ENCODE data around the gene POLR1F. TPM values are rescaled to one million over a fixed set of nuclear protein-coding genes. Genes with fewer than 3 reads are reported as not detected.
A peak's percentile ranks its signal among the peaks of the same experiment; 100 is the strongest.

Gene POLR1F
- total RNA-seq, 3 donors from 2014 or later (not counting 1 experiment from before 2014, with no cell fraction given), result 25.9 to 38.5 (median 31.3) TPM

DNA sequence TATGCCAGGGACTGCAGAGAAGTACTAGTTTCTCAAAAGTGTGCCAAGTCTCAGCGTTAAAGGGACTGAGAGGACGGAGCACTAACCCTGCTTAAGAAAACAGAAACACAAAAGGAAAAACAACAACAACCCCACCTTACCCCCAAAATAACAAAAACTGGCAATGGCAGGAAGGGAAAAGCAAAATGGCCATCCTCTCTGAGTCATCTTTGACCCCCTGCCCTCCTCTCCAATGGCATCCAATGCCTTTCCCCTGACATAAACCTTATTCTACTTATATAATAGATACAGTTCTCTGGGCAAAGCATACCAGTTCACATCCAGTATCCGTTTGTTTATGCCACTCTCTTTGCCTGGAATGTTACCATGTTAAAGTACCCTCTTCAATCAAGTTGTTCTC is 1.6 kb downstream of the POLR1F start:
- ATAC-seq, result no peak
- WGBS (ENCODE audit: insufficient coverage), result 84% methylated on average over 3 of the region's 3 CpGs
- Histone ChIP-seq H3K4me1 (ENCODE audit: control insufficient read depth, insufficient read depth, low read length) (peaks cover 15% of the 10 kb centered on the region), H3K27me3 (ENCODE audit: control insufficient read depth, insufficient read depth, low read length) (no peaks in the 10 kb centered on the region), H3K9me3 (ENCODE audit: control insufficient read depth, insufficient read depth, low read length) (no peaks in the 10 kb centered on the region), H3K27ac (ENCODE audit: low read length) (no peak overlapping the region), H3K36me3 (ENCODE audit: control insufficient read depth, insufficient read depth, low read length) (peaks cover under 1% of the 10 kb centered on the region), H3K4me3 (ENCODE audit: low read length) (no peak overlapping the region)
- peak overlapping the region; percentile 94 to 96 for H3K27ac Mint-ChIP-seq
- TF ChIP-seq, protein P1, sequence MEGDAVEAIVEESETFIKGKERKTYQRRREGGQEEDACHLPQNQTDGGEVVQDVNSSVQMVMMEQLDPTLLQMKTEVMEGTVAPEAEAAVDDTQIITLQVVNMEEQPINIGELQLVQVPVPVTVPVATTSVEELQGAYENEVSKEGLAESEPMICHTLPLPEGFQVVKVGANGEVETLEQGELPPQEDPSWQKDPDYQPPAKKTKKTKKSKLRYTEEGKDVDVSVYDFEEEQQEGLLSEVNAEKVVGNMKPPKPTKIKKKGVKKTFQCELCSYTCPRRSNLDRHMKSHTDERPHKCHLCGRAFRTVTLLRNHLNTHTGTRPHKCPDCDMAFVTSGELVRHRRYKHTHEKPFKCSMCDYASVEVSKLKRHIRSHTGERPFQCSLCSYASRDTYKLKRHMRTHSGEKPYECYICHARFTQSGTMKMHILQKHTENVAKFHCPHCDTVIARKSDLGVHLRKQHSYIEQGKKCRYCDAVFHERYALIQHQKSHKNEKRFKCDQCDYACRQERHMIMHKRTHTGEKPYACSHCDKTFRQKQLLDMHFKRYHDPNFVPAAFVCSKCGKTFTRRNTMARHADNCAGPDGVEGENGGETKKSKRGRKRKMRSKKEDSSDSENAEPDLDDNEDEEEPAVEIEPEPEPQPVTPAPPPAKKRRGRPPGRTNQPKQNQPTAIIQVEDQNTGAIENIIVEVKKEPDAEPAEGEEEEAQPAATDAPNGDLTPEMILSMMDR (IDR thresholded peaks at IDR 0.05), result no peak
- DNase-seq, result no peak
- no peaks in the 10 kb centered on the region for H3K9me3 Mint-ChIP-seq
- peak overlapping the region; percentile 95 for H3K4me3 Mint-ChIP-seq
- H3K4me1 Mint-ChIP-seq, result peaks cover 37 to 43% of the 10 kb centered on the region in 2 donors
- H3K36me3 Mint-ChIP-seq, result no peaks in the 10 kb centered on the region
- peaks cover 0 to 14% of the 10 kb centered on the region in 2 donors for H3K27me3 Mint-ChIP-seq (ENCODE audit: low read depth in 2 of 2)
- intact Hi-C loops (cut with micrococcal nuclease), result no loop called here

DNA sequence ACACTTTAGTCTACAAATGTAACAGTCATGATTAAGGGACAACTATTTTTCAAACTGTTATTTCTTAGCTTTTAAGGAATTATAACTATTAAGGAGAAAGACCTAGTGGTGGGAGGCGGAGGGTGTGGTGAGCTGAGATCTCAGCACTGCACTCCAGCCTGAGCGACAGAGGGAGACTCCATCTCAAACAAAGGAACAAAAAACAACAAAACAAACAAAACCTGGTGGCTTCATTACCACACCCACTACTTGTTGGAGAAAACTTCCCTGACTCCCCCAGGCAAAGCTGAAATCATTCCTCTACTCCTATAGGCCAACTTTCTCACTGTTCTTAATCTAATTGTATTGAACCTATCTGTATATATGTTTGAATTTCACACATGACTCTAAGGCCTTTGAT is 3.2 kb downstream of the POLR1F start:
- Mint-ChIP-seq H3K27me3 (ENCODE audit: low read depth in 2 of 2) (peaks cover 0 to 6% of the 10 kb centered on the region in 2 donors), H3K36me3 (no peaks in the 10 kb centered on the region), H3K4me1 (peaks cover 37 to 43% of the 10 kb centered on the region in 2 donors), H3K27ac (peak overlapping the region; percentile 94 to 96), H3K4me3 (peak overlapping the region; percentile 42), H3K9me3 (no peaks in the 10 kb centered on the region)
- H3K4me1 ChIP-seq (ENCODE audit: control insufficient read depth, insufficient read depth, low read length), result peaks cover 15% of the 10 kb centered on the region
- no peak overlapping the region for H3K27ac ChIP-seq (ENCODE audit: low read length)
- H3K4me3 ChIP-seq (ENCODE audit: low read length), result no peak overlapping the region
- no peaks in the 10 kb centered on the region for H3K27me3 ChIP-seq (ENCODE audit: control insufficient read depth, insufficient read depth, low read length)
- TF ChIP-seq, protein P1 (IDR thresholded peaks at IDR 0.05), result no peak
- intact Hi-C loops (cut with micrococcal nuclease), result no loop called here
- peaks cover 5% of the 10 kb centered on the region for H3K36me3 ChIP-seq (ENCODE audit: control insufficient read depth, insufficient read depth, low read length)
- 100% methylated on average over 2 of the region's 2 CpGs for WGBS (ENCODE audit: insufficient coverage)
- ATAC-seq (no peak), DNase-seq (no peak)
- no peaks in the 10 kb centered on the region for H3K9me3 ChIP-seq (ENCODE audit: control insufficient read depth, insufficient read depth, low read length)

DNA sequence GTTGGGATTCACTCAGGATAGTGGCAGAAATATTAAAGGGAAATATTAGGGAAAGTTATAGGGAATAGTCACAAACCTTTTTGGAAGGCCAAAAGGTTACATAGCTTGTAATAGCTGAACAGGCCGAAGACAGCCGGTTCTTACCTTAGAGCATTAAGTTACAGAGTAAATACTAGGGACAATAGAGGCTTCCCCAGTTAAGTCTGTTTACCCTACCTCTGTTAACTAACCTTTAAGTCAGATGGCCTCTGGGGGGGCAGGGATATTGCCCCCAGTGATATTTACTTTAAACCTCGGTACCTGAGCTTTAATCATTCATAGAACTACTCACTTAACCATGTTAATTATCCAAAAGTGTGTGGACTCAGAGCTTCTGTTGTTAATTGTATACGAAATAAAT is 7.4 kb downstream of the POLR1F start:
- Histone ChIP-seq H3K36me3 (ENCODE audit: control insufficient read depth, insufficient read depth, low read length) (peaks cover 22% of the 10 kb centered on the region), H3K4me3 (ENCODE audit: low read length) (no peak overlapping the region), H3K27ac (ENCODE audit: low read length) (no peak overlapping the region), H3K27me3 (ENCODE audit: control insufficient read depth, insufficient read depth, low read length) (no peaks in the 10 kb centered on the region), H3K4me1 (ENCODE audit: control insufficient read depth, insufficient read depth, low read length) (no peaks in the 10 kb centered on the region), H3K9me3 (ENCODE audit: control insufficient read depth, insufficient read depth, low read length) (no peaks in the 10 kb centered on the region)
- ATAC-seq, result no peak
- H3K27me3 Mint-ChIP-seq (ENCODE audit: low read depth in 2 of 2), result no peaks in the 10 kb centered on the region
- H3K36me3 Mint-ChIP-seq, result peaks cover 9% of the 10 kb centered on the region
- H3K4me3 Mint-ChIP-seq, result no peak overlapping the region
- intact Hi-C loops (cut with micrococcal nuclease), result no loop called here
- peaks cover 0 to 6% of the 10 kb centered on the region in 2 donors for H3K4me1 Mint-ChIP-seq
- no peaks in the 10 kb centered on the region for H3K9me3 Mint-ChIP-seq
- 98% methylated on average over 3 of the region's 4 CpGs for WGBS (ENCODE audit: insufficient coverage)
- no peak overlapping the region for H3K27ac Mint-ChIP-seq
- TF ChIP-seq, protein P1 (IDR thresholded peaks at IDR 0.05), result no peak
- no peak for DNase-seq

DNA sequence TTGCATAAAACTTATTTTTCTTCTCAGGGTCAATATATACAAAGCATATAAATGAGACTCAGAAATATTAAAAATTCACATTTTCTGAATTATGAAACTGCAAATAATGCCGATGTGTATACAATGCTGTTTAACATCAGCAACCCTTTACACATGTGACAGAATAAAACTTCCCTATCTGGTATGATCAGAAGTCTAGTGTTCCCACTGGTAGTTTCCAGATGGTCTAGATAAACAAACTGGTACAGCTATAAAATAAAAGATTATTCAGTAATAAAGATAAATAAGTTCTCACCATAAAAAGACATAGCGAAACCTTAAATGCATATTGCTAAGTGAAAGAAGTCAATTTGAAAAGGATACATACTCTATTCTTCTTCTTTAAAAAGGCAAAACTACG is 7.9 kb downstream of the POLR1F start:
- ATAC-seq (no peak), DNase-seq (no peak)
- H3K9me3 Mint-ChIP-seq, result no peaks in the 10 kb centered on the region
- peaks cover 9% of the 10 kb centered on the region for H3K36me3 Mint-ChIP-seq
- no CpG with 5 or more reads among the region's 3 CpGs for WGBS (ENCODE audit: insufficient coverage)
- Histone ChIP-seq H3K36me3 (ENCODE audit: control insufficient read depth, insufficient read depth, low read length) (peaks cover 22% of the 10 kb centered on the region), H3K9me3 (ENCODE audit: control insufficient read depth, insufficient read depth, low read length) (no peaks in the 10 kb centered on the region), H3K27ac (ENCODE audit: low read length) (no peak overlapping the region), H3K27me3 (ENCODE audit: control insufficient read depth, insufficient read depth, low read length) (no peaks in the 10 kb centered on the region), H3K4me1 (ENCODE audit: control insufficient read depth, insufficient read depth, low read length) (no peaks in the 10 kb centered on the region), H3K4me3 (ENCODE audit: low read length) (no peak overlapping the region)
- no peaks in the 10 kb centered on the region for H3K27me3 Mint-ChIP-seq (ENCODE audit: low read depth in 2 of 2)
- intact Hi-C loops (cut with micrococcal nuclease), result no loop called here
- H3K27ac Mint-ChIP-seq, result no peak overlapping the region
- TF ChIP-seq, protein P1 (IDR thresholded peaks at IDR 0.05), result no peak
- H3K4me3 Mint-ChIP-seq, result no peak overlapping the region
- peaks cover 0 to 4% of the 10 kb centered on the region in 2 donors for H3K4me1 Mint-ChIP-seq
